IPS DF 6.9 (cell line): ENCODE measurements around the gene PPP1R12A.

Source experiments
- DNase-seq: peaks from one replicate; pipeline ENCODE4 v3.0.0-alpha.2; 2013; ENCODE audit warnings: low read depth, low spot score
- H3K27ac ChIP-seq: one replicate; pipeline ENCODE4 v1.5.1; 2013; ENCODE audit warnings: low read length, control low read depth
- H3K27me3 ChIP-seq: 2 replicates; pipeline ENCODE4 v1.6.1; 2013; ENCODE audit warnings: mild to moderate bottlenecking, low read length; ENCODE audit not compliant: control insufficient read depth, insufficient read depth
- H3K36me3 ChIP-seq: 2 replicates; pipeline ENCODE4 v1.6.1; 2013; ENCODE audit warnings: low read length; ENCODE audit not compliant: control insufficient read depth, insufficient read depth
- H3K4me1 ChIP-seq: 2 replicates; pipeline ENCODE4 v1.6.1; 2013; ENCODE audit warnings: low read length; ENCODE audit not compliant: control insufficient read depth, insufficient read depth
- H3K4me3 ChIP-seq: 2 replicates; pipeline ENCODE4 v1.5.1; 2013; ENCODE audit warnings: mild to moderate bottlenecking, low read length
- H3K9me3 ChIP-seq: 2 replicates; pipeline ENCODE4 v1.6.1; 2013; ENCODE audit warnings: low read length, inconsistent platforms; ENCODE audit not compliant: control insufficient read depth, insufficient read depth
- WGBS: extraction: QIAGEN DNeasy Blood & Tissue Kit; methylation state at CpG from one replicate; pipeline ENCODE4 v1.1.7; 2013; ENCODE audit warnings: mixed read lengths, missing lambda C conversion rate; ENCODE audit not compliant: insufficient read length, insufficient coverage; 5-methylcytosine and 5-hydroxymethylcytosine counted together

The PPP1R12A gene

DNA sequence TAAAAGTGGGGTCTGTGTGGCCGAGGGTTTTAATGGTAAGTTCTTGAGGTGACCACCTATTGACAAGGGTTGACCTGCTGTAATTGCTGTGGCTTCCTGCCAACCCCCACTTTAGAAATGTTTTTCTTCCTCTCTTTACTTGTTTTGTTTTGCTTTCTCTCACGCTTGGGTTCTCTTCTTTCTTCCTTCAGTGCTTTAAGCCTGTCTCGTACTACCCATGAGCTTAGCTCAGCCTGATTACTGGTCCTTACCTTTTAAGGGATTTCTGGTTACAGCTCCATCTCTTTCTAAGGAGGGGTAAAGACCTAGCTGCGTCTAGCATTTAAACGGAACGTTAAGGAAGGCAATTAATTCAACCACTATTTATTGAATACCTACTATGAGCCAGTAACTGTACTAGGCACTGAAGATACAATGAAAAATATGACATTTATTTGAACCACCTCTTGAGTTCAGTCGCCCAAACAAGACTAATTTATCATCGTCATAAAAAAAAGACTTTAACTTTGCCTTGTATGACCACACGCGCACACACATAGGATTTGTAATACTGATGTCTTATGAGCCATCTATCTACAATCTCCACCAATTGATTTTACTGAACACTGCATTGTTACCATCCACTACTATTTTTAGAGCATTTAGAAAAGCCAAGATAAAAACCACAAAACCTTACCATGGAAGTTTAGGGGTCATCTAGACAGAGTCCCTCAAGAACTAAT, 888 bp upstream of the PPP1R12A start:
- Histone ChIP-seq H3K4me3 (peak overlapping the region; percentile 86; the same call in 1 of the 2 replicates), H3K9me3 (no peaks in the 10 kb centered on the region), H3K36me3 (no peaks in the 10 kb centered on the region), H3K27ac (no peak overlapping the region), H3K4me1 (no peaks in the 10 kb centered on the region), H3K27me3 (no peaks in the 10 kb centered on the region)
- no CpG with 5 or more reads among the region's 10 CpGs for WGBS
- DNase-seq: no peak

DNA sequence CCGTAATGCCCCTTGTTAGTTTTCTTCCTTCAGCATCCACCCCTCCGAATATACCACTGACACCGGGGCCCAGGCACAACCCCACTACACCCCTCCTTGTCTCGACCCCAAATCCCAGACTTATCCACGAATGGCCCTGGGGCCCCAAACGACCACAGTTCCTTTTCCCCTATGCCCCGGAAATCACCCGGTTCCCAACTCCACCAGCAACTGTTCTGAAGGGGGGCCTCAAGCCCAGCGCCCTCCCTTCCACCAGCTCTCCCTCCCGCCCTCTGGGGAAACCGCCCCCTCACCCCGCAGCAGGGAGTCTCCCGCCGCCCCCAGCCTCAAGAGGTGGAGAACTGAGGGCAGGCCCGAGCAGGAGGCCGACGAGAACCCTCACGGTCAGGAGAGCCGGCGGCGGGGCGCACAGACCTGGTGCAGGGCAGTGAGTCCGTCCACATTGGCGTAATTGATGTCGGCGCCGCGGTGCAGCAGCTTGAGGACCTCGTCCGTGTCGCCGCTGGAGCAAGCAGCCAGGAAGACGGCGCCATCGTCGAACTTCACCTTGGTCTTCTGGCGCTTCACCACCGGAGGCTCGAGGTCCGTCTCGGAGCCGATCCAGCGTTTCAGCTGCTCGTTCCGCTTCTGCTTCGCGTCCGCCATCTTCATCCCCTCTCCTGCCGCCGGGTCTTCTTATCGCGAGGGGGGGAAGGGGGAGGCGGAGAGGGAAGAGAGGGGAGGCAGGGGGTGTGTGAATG, 446 bp downstream of the PPP1R12A start:
- Histone ChIP-seq H3K4me3 (peak overlapping the region; percentile 86), H3K27ac (no peak overlapping the region), H3K4me1 (no peaks in the 10 kb centered on the region), H3K36me3 (no peaks in the 10 kb centered on the region), H3K27me3 (no peaks in the 10 kb centered on the region), H3K9me3 (no peaks in the 10 kb centered on the region)
- no peak for DNase-seq
- no CpG with 5 or more reads among the region's 53 CpGs for WGBS

DNA sequence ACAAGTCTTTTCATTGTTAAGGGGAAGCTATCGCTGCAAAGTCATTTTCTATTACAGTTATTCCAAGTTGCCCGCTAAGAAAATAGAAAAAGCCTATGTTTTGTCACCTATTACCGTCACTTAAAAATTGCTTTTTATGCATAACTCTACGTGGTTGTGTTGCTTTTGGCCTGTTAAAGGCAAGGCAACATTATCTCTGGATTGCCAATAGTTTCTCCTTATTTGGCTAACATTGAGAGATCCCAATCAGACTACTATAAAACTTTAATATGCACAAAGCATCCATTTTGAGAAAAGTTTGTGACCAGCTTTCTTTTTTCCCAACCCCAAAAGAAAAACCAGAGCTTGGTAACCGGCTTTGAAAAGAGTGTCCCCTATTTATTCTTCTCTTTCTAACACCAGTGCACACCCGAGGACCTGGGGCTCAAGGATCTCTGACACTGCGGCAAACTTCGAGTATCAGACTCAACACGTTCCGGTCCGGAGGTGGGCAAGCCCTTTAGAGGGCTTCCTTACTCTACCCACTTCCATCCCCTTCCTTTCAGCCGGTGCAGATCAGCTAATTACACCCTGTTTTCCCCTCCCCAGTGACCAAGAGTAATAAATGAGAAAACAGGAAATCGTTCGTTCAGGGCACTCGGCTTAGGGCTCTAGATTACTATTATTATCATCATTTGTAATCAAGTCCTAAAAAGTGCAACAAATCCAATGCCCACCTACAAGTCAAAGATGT, 1.2 kb downstream of the PPP1R12A start:
- no peak for DNase-seq
- H3K9me3 ChIP-seq: no peaks in the 10 kb centered on the region
- peak overlapping the region; percentile 86; the same call in 1 of the 2 replicates for H3K4me3 ChIP-seq
- no peaks in the 10 kb centered on the region for H3K27me3 ChIP-seq
- H3K36me3 ChIP-seq: no peaks in the 10 kb centered on the region
- 0 out of 2 replicates have a peak, but pooled peaks cover 1% of the 10 kb centered on the region for H3K4me1 ChIP-seq
- H3K27ac ChIP-seq: no peak overlapping the region
- WGBS: no CpG with 5 or more reads among the region's 15 CpGs

DNA sequence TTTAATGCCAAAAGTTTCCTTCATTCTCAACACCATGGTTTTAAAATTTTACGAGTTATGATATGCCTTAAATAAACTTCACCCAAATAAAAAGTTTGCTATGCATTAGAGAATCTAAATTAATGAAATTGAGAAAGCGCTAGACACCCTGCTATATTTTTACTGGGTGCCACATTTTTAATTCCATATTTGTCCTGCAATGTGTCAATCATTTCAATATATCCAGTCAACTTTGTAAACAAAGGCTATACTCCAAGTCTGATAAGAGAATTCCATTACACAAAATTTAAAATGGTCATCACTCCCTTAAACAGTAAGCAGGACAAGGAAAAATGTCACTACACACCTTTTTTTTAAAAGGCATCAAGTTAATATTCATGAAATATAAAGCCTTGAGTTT, 1.9 kb downstream of the PPP1R12A start:
- DNase-seq: no peak
- H3K27me3 ChIP-seq: no peaks in the 10 kb centered on the region
- H3K36me3 ChIP-seq: no peaks in the 10 kb centered on the region
- no CpG with 5 or more reads among the region's 2 CpGs for WGBS
- H3K4me3 ChIP-seq: peak overlapping the region; percentile 86; the same call in 1 of the 2 replicates
- 0 out of 2 replicates have a peak, but pooled peaks cover 1% of the 10 kb centered on the region for H3K4me1 ChIP-seq
- H3K9me3 ChIP-seq: no peaks in the 10 kb centered on the region
- no peak overlapping the region for H3K27ac ChIP-seq

DNA sequence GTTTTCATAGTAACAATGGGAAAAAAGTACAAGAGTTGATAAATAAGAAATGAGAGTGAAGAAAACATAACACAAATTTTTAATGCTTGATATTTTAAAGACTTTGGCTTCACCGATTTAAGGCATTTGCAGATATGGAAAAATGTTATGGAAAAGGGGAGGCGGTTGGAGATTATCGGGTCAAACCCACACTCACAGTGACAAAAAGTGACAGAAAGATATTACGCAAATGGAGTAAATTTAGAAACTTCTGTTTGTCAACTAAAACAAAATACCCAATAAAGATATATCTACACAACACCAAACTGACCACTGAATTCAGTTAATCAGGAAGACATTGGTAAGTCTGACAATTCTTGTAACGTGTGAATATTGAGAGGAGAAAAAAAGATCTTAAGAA, 2.5 kb downstream of the PPP1R12A start:
- no peak overlapping the region for H3K4me3 ChIP-seq
- no peaks in the 10 kb centered on the region for H3K36me3 ChIP-seq
- DNase-seq: no peak
- H3K27me3 ChIP-seq: no peaks in the 10 kb centered on the region
- H3K27ac ChIP-seq: no peak overlapping the region
- H3K4me1 ChIP-seq: 0 out of 2 replicates have a peak, but pooled peaks cover 1% of the 10 kb centered on the region
- no peaks in the 10 kb centered on the region for H3K9me3 ChIP-seq
- WGBS: no CpG with 5 or more reads among the region's 5 CpGs

DNA sequence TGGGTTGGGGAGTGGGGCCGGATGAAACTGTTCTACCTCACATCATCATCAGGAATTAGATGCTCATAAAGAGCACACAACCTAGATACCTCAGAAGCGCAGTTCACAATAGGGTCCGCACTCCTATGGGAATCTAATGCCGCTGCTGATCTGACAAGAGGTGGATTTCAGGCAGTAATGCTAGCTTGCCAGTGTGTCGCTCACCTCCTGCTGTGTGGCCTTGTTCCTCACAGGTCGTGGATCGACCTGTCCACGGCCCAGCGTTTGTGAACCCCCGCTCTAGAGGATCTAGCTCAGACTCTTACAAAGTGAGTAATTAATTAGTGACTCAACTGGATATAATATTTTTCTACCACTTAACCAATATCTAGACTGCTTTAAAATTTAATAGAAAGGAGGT, 5.8 kb downstream of the PPP1R12A start:
- no peaks in the 10 kb centered on the region for H3K36me3 ChIP-seq
- H3K4me3 ChIP-seq: no peak overlapping the region
- no peak overlapping the region for H3K27ac ChIP-seq
- H3K9me3 ChIP-seq: no peaks in the 10 kb centered on the region
- H3K4me1 ChIP-seq: 0 out of 2 replicates have a peak, but pooled peaks cover 1% of the 10 kb centered on the region
- WGBS: no CpG with 5 or more reads among the region's 10 CpGs
- H3K27me3 ChIP-seq: no peaks in the 10 kb centered on the region
- DNase-seq: no peak

DNA sequence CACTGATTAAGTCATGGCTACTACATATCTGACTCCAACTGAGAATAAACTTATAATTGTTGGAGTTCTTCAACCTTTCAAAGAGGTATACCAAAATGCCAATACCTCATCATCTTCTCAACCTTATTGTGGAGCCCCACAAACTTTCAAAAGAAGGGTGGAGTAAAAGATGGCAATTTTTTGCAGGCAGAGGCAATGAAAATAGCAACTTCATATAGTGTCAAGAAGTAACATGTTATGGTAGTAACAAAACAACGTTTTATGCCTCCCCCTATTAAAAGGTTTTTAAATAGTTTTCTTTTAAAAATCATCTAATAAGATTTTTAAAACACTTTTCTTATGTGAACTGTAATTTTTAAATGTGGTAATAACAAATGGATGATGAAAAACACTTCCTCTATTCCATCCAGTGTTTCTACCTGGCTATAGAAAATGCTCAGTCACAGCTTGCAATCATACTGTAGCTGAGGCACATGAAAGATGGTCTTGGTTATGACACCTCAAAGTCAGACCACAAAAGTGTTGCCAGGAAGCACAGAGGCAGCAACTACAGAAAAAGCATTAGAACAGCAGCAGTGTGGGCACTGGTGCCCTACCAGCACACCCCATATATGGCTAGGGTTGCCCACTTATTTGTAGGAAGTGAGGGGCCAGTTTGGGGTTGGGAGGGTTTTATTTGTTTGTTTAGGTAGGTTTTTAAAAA, 7.0 kb downstream of the PPP1R12A start:
- WGBS: no CpG with 5 or more reads among the region's 1 CpG
- no peak for DNase-seq
- no peak overlapping the region for H3K4me3 ChIP-seq
- H3K27ac ChIP-seq: no peak overlapping the region
- H3K9me3 ChIP-seq: no peaks in the 10 kb centered on the region
- H3K27me3 ChIP-seq: no peaks in the 10 kb centered on the region
- H3K36me3 ChIP-seq: no peaks in the 10 kb centered on the region
- 0 out of 2 replicates have a peak, but pooled peaks cover 1% of the 10 kb centered on the region for H3K4me1 ChIP-seq

DNA sequence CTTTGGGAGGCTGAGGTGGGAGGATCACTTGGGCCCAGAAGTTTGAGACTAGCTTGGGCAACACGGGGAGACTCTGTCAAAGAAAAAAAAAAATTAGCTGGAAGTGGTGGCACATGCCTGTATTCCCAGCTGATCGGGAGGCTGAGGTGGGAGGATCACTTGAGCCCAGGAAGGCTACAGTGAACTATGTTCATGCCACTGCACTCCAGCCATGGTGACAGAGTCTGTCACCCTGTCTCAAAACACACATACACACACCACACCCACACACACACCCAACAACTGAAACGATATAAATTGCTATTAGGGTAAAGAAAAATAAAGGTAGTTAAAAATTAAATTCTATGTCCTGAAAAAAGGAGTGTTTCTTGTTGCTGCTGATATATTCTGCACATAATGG, 7.9 kb downstream of the PPP1R12A start:
- Histone ChIP-seq H3K27me3 (no peaks in the 10 kb centered on the region), H3K27ac (no peak overlapping the region), H3K36me3 (no peaks in the 10 kb centered on the region), H3K9me3 (no peaks in the 10 kb centered on the region), H3K4me3 (no peak overlapping the region), H3K4me1 (0 out of 2 replicates have a peak, but pooled peaks cover 1% of the 10 kb centered on the region)
- no CpG with 5 or more reads among the region's 3 CpGs for WGBS
- DNase-seq: no peak

DNA sequence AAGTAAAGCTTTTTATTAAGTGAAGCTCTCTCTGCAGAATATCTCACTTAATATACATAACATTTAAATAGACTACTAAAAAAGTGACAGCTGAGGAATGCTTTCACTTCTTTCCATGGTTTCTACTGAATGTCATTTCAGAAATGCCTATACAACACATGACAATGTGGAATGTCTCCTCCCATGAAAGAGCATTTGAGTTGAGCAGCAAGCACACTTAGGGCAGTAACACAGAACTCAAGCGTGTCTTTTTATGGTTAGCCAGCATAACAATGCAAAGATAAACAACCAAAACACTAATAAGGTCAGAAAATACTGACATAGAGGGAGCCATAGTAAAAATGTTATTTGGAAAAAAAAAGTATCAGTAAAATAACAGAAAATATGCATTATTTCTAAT, 9.4 kb downstream of the PPP1R12A start:
- DNase-seq: no peak
- H3K4me1 ChIP-seq: 0 out of 2 replicates have a peak, but pooled peaks cover 1% of the 10 kb centered on the region
- H3K36me3 ChIP-seq: no peaks in the 10 kb centered on the region
- no CpG with 5 or more reads among the region's 1 CpG for WGBS
- H3K4me3 ChIP-seq: no peak overlapping the region
- no peak overlapping the region for H3K27ac ChIP-seq
- no peaks in the 10 kb centered on the region for H3K9me3 ChIP-seq
- H3K27me3 ChIP-seq: no peaks in the 10 kb centered on the region

DNA sequence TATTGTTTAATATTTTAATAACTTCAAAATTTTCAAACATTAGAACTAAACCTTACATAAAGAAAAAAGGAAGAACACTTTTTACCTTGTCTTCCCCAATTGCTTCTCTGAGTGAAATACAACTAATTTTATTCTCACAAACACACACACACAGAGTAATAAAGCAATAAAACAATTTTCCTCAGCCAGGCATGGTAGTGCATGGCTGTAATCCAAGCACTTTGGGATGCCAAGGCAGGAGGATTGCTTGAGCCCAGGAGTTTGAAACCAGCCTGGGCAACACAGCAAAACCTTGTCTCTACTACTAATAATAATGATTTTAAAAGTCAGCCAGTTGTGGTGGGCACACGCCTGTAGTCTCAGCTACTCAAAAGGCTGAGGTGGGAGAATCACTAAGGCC, 13.1 kb downstream of the PPP1R12A start:
- Histone ChIP-seq H3K9me3 (no peaks in the 10 kb centered on the region), H3K36me3 (no peaks in the 10 kb centered on the region), H3K4me3 (no peak overlapping the region), H3K27me3 (no peaks in the 10 kb centered on the region), H3K27ac (no peak overlapping the region), H3K4me1 (no peaks in the 10 kb centered on the region)
- no CpG with 5 or more reads among the region's 1 CpG for WGBS
- no peak for DNase-seq
